ENCODE results near the gene CHTOP. TPM values are rescaled to one million over a fixed set of nuclear protein-coding genes. Genes with fewer than 3 reads are reported as not detected.

Gene CHTOP
- total and polyA plus RNA-seq, 4 experiments from 2014 or later, result 42.2 to 149 (median 110) TPM

GRCh38 chr1:153683854-153684253 lies 50.0 kb downstream of the CHTOP start:
- no peak for DNase-seq
- peaks cover 11% of the 10 kb centered on the region for H3K4me1 ChIP-seq (ENCODE audit: insufficient read depth, low read length)
- H3K4me3 ChIP-seq (ENCODE audit: low read length in 2 of 2), result no peak overlapping the region
- peaks cover 13% of the 10 kb centered on the region for H3K27me3 ChIP-seq (ENCODE audit: insufficient read depth, low read length)
- H3K9me3 ChIP-seq (ENCODE audit: control insufficient read depth in 1 of 2, low read length in 2 of 2), result no peaks in the 10 kb centered on the region
- Mint-ChIP-seq H3K9me3 (no peaks in the 10 kb centered on the region), H3K4me1 (peaks cover under 1 to 6% (median 3%) of the 10 kb centered on the region in 4 donors), H3K4me3 (no peak overlapping the region), H3K27ac (peak overlapping the region in 1 of 7 donors; percentile 61), H3K27me3 (peaks cover 11 to 23% of the 10 kb centered on the region in 2 donors), H3K36me3 (peaks cover 0 to 3% of the 10 kb centered on the region in 2 donors)
- H3K36me3 ChIP-seq (ENCODE audit: insufficient read depth, low read length), result no peaks in the 10 kb centered on the region
- no peak overlapping the region for H3K27ac ChIP-seq (ENCODE audit: low read depth, low read length)
- POLR2A ChIA-PET (ENCODE audit: partially characterized antibody), result no interaction called here
- intact Hi-C loops (cut with micrococcal nuclease), result no loop called here
- CTCF ChIA-PET (ENCODE audit: partially characterized antibody), result interaction anchor here (0.9 kb wide), 1 partner anchor 65 kb away, joined by 4 read pairs; no protein-coding TSS in a partner anchor

- H3K27me3 Mint-ChIP-seq, result peaks cover 7 to 23% of the 10 kb centered on the region in 2 donors
- Histone ChIP-seq H3K36me3 (ENCODE audit: insufficient read depth, low read length) (no peaks in the 10 kb centered on the region), H3K4me1 (ENCODE audit: insufficient read depth, low read length) (peaks cover under 1% of the 10 kb centered on the region), H3K4me3 (ENCODE audit: low read length in 2 of 2) (no peak overlapping the region), H3K27me3 (ENCODE audit: insufficient read depth, low read length) (peaks cover 8% of the 10 kb centered on the region), H3K9me3 (ENCODE audit: control insufficient read depth in 1 of 2, low read length in 2 of 2) (no peaks in the 10 kb centered on the region), H3K27ac (ENCODE audit: low read depth, low read length) (no peak overlapping the region)
- no peak overlapping the region for H3K4me3 Mint-ChIP-seq
- intact Hi-C loops (cut with micrococcal nuclease), result no loop called here
- POLR2A ChIA-PET (ENCODE audit: partially characterized antibody), result no interaction called here
- H3K27ac Mint-ChIP-seq, result no peak overlapping the region
- peaks cover 0 to 3% of the 10 kb centered on the region in 2 donors for H3K36me3 Mint-ChIP-seq
- peaks cover 0 to 5% (median under 1%) of the 10 kb centered on the region in 4 donors for H3K4me1 Mint-ChIP-seq
- H3K9me3 Mint-ChIP-seq, result no peaks in the 10 kb centered on the region
- no peak for DNase-seq
- CTCF ChIA-PET (ENCODE audit: partially characterized antibody), result interaction anchor here (0.9 kb wide), 1 partner anchor 64 kb away, joined by 4 read pairs; no protein-coding TSS in a partner anchor
Observed at GRCh38 chr1:153684892-153685291, 51.0 kb downstream of the CHTOP start.

GRCh38 chr1:153685544-153686340 lies 51.9 kb downstream of the CHTOP start:
- H3K36me3 ChIP-seq (ENCODE audit: insufficient read depth, low read length), result no peaks in the 10 kb centered on the region
- DNase-seq, result no peak
- H3K4me1 ChIP-seq (ENCODE audit: insufficient read depth, low read length), result no peaks in the 10 kb centered on the region
- no peaks in the 10 kb centered on the region for H3K27me3 ChIP-seq (ENCODE audit: insufficient read depth, low read length)
- CTCF ChIA-PET (ENCODE audit: partially characterized antibody), result no interaction called here
- Mint-ChIP-seq H3K4me3 (no peak overlapping the region), H3K27me3 (peaks cover 5 to 17% of the 10 kb centered on the region in 2 donors), H3K27ac (no peak overlapping the region), H3K9me3 (no peaks in the 10 kb centered on the region), H3K4me1 (peaks cover 0 to 4% (median 0%) of the 10 kb centered on the region in 4 donors), H3K36me3 (peaks cover 0 to 3% of the 10 kb centered on the region in 2 donors)
- POLR2A ChIA-PET (ENCODE audit: partially characterized antibody), result no interaction called here
- H3K4me3 ChIP-seq (ENCODE audit: low read length in 2 of 2), result no peak overlapping the region
- intact Hi-C loops (cut with micrococcal nuclease), result no loop called here
- H3K9me3 ChIP-seq (ENCODE audit: control insufficient read depth in 1 of 2, low read length in 2 of 2), result no peaks in the 10 kb centered on the region
- no peak overlapping the region for H3K27ac ChIP-seq (ENCODE audit: low read depth, low read length)

GRCh38 chr1:153687346-153688125 lies 53.7 kb downstream of the CHTOP start:
- no peak for DNase-seq
- Histone ChIP-seq H3K4me1 (ENCODE audit: insufficient read depth, low read length) (peaks cover 4% of the 10 kb centered on the region), H3K9me3 (ENCODE audit: control insufficient read depth in 1 of 2, low read length in 2 of 2) (no peaks in the 10 kb centered on the region), H3K27ac (ENCODE audit: low read depth, low read length) (no peak overlapping the region), H3K4me3 (ENCODE audit: low read length in 2 of 2) (no peak overlapping the region), H3K27me3 (ENCODE audit: insufficient read depth, low read length) (no peaks in the 10 kb centered on the region), H3K36me3 (ENCODE audit: insufficient read depth, low read length) (no peaks in the 10 kb centered on the region)
- H3K4me1 Mint-ChIP-seq, result peaks cover 3 to 9% (median 5%) of the 10 kb centered on the region in 4 donors
- H3K27ac Mint-ChIP-seq, result no peak overlapping the region
- intact Hi-C loops (cut with micrococcal nuclease), result no loop called here
- no peaks in the 10 kb centered on the region for H3K9me3 Mint-ChIP-seq
- H3K4me3 Mint-ChIP-seq, result peak overlapping the region in 1 of 8 donors; percentile 32
- H3K36me3 Mint-ChIP-seq, result peaks cover 0 to 3% of the 10 kb centered on the region in 2 donors
- POLR2A ChIA-PET (ENCODE audit: partially characterized antibody), result no interaction called here
- H3K27me3 Mint-ChIP-seq, result peaks cover 3 to 8% of the 10 kb centered on the region in 2 donors
- CTCF ChIA-PET (ENCODE audit: partially characterized antibody), result interaction anchor here (1.3 to 1.5 kb wide), 2 partner anchors 11 to 167 kb away, joined by 3 read pairs; no protein-coding TSS in a partner anchor

GRCh38 chr1:153688276-153688675 lies 54.4 kb downstream of the CHTOP start:
- Mint-ChIP-seq H3K4me3 (peak overlapping the region in 1 of 8 donors; percentile 5), H3K27ac (peak overlapping the region in 1 of 7 donors; percentile 4), H3K4me1 (peaks cover 3 to 9% (median 5%) of the 10 kb centered on the region in 4 donors), H3K9me3 (no peaks in the 10 kb centered on the region), H3K36me3 (peaks cover 0 to 3% of the 10 kb centered on the region in 2 donors), H3K27me3 (peaks cover 3 to 8% of the 10 kb centered on the region in 2 donors)
- no peak for DNase-seq
- no peak overlapping the region for H3K27ac ChIP-seq (ENCODE audit: low read depth, low read length)
- H3K4me1 ChIP-seq (ENCODE audit: insufficient read depth, low read length), result peaks cover 4% of the 10 kb centered on the region
- ChIA-PET CTCF (ENCODE audit: partially characterized antibody) (interaction anchor here (1.5 kb wide), 1 partner anchor 12 kb away, joined by 3 read pairs; no protein-coding TSS in a partner anchor), POLR2A (ENCODE audit: partially characterized antibody) (no interaction called here)
- intact Hi-C loops (cut with micrococcal nuclease), result no loop called here
- H3K36me3 ChIP-seq (ENCODE audit: insufficient read depth, low read length), result no peaks in the 10 kb centered on the region
- no peaks in the 10 kb centered on the region for H3K27me3 ChIP-seq (ENCODE audit: insufficient read depth, low read length)
- H3K4me3 ChIP-seq (ENCODE audit: low read length in 2 of 2), result no peak overlapping the region
- H3K9me3 ChIP-seq (ENCODE audit: control insufficient read depth in 1 of 2, low read length in 2 of 2), result no peaks in the 10 kb centered on the region

- ChIA-PET POLR2A (ENCODE audit: partially characterized antibody) (no interaction called here), CTCF (ENCODE audit: partially characterized antibody) (interaction anchor here (1.5 kb wide), 1 partner anchor 13 kb away, joined by 3 read pairs; no protein-coding TSS in a partner anchor)
- no peaks in the 10 kb centered on the region for H3K9me3 Mint-ChIP-seq
- H3K36me3 ChIP-seq (ENCODE audit: insufficient read depth, low read length), result no peaks in the 10 kb centered on the region
- peaks cover 3 to 5% of the 10 kb centered on the region in 2 donors for H3K27me3 Mint-ChIP-seq
- no peak overlapping the region for H3K27ac ChIP-seq (ENCODE audit: low read depth, low read length)
- H3K4me1 ChIP-seq (ENCODE audit: insufficient read depth, low read length), result peaks cover 4% of the 10 kb centered on the region
- no peak overlapping the region for H3K4me3 Mint-ChIP-seq
- H3K9me3 ChIP-seq (ENCODE audit: control insufficient read depth in 1 of 2, low read length in 2 of 2), result no peaks in the 10 kb centered on the region
- no peak overlapping the region for H3K4me3 ChIP-seq (ENCODE audit: low read length in 2 of 2)
- intact Hi-C loops (cut with micrococcal nuclease), result no loop called here
- DNase-seq, result no peak
- peaks cover 3 to 9% (median 5%) of the 10 kb centered on the region in 4 donors for H3K4me1 Mint-ChIP-seq
- peak overlapping the region in 1 of 7 donors; percentile 4 for H3K27ac Mint-ChIP-seq
- H3K36me3 Mint-ChIP-seq, result peaks cover 0 to 3% of the 10 kb centered on the region in 2 donors
- no peaks in the 10 kb centered on the region for H3K27me3 ChIP-seq (ENCODE audit: insufficient read depth, low read length)
Observed at GRCh38 chr1:153688736-153689328, 55.0 kb downstream of the CHTOP start.

- intact Hi-C loops (cut with micrococcal nuclease), result no loop called here
Observed at GRCh38 chr1:153693466-153693865, 59.6 kb downstream of the CHTOP start.

More at GRCh38 chr1:153693466-153693865, 59.6 kb downstream of the CHTOP start:
- Mint-ChIP-seq H3K4me3 (no peak overlapping the region), H3K36me3 (no peaks in the 10 kb centered on the region), H3K9me3 (no peaks in the 10 kb centered on the region), H3K4me1 (peaks cover 3 to 9% (median 5%) of the 10 kb centered on the region in 4 donors), H3K27me3 (peaks cover 0 to under 1% of the 10 kb centered on the region in 2 donors), H3K27ac (no peak overlapping the region)
- no peaks in the 10 kb centered on the region for H3K9me3 ChIP-seq (ENCODE audit: control insufficient read depth in 1 of 2, low read length in 2 of 2)
- CTCF ChIA-PET (ENCODE audit: partially characterized antibody), result no interaction called here
- no peak overlapping the region for H3K4me3 ChIP-seq (ENCODE audit: low read length in 2 of 2)
- H3K27me3 ChIP-seq (ENCODE audit: insufficient read depth, low read length), result no peaks in the 10 kb centered on the region
- peaks cover 4% of the 10 kb centered on the region for H3K4me1 ChIP-seq (ENCODE audit: insufficient read depth, low read length)
- no peaks in the 10 kb centered on the region for H3K36me3 ChIP-seq (ENCODE audit: insufficient read depth, low read length)
- no peak for DNase-seq
- no peak overlapping the region for H3K27ac ChIP-seq (ENCODE audit: low read depth, low read length)
- POLR2A ChIA-PET (ENCODE audit: partially characterized antibody), result no interaction called here

Measured in CD4-positive, alpha-beta memory T cell (primary cell).